ENCODE measurements around the gene PURB.
"Not testable (repeated sequence)": the region's sequence is repeated elsewhere in the genome, so short reads cannot be mapped to it uniquely, and the experiment has no call there.

The PURB gene

DNA sequence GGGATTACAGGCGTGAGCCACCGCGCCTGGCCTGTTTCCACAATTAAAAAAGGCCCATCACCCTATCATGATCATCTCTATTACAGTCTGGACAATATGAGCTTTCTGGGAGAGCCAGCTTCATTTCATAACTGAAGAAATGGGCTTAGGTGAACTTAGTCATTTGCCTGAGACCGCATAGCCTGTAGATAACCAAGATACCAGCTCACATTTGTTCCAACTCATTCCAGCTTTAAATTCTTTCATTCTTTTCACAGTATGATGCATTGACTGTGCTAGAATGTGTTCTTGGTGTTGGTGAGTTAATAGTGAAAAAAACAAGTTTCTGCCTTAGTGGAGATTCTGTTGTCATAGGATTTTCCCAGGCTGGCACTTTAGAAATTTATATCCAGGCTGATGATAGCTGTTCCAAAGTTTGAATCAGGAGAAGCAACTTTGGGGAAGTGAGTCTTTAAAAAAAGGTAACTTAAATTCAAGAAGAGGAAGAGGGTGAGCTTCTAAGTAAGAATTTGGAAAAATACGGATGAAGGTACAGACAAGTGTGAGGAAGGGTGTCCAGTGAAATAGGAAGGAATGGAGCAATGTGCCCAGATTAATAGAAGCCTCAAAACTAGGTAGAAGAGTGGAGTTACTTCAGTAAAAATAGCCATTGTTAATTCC, 35.3 kb downstream of the PURB start:
- DNase-seq = no peak

DNA sequence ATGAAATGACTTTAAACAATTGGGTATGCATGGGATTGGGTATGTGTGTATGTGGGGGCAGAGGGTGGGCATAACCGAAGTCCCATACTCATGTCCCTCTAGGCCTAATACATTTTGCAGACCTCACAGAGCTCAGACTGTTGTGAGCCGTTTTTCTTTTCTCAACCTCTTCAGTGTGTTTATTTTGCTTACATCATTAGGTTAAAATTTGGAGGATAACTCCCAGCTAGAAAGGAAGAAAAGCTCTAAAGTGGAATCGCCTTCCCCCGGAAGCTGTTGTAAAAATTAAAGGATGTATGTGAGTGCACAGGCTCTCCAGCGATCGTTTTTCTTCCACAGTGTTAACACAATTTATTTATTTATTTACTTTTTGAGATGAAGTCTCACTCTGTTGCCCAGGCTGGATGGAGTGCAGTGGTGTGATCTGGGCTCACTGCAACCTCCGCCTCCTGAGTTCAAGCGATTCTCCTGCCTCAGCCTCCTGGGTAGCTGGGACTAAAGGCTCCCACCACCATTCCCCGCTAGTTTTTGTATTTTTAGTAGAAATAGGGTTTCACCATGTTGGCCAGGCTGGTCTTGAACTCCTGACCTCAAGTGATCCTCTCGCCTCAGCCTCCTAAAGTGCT, 36.0 kb downstream of the PURB start:
- no peak for DNase-seq

DNA sequence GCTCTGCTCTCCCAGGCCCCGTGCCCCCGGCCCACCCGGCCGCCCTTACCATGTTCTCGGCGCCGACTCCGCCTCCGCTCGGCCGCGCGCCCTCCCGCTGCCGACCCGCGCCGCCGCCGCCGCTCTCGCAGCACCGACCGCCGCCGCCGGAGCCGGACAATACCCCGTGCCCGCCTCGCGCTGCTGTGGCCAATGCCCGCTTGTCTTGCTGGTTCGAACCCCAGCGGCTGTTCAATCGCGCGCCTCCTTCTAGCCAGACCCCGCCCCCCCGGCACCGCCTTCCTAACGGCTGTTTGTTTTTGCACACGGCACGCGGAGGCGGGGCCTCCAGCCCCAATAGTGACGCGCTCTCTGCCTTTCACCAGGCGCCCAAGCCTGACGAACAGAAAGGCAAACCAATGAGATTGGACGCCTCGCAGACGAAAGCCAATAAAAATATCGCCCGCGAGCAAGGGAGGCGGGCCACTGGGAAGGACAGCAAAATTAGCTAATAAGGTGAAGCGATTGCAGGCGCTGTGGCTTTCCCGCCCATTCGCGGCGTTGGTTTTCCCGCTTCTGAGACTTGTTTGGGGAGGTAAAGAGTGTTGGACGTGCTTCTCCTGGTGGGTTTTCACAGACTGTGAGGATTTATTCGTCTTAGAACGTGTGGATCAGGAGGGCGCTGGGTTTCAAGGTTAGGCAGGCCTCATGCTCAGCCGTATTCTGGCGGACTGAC, 37.3 kb downstream of the PURB start, which contains the start of gene H2AZ2:
H2AZ2 (minus strand) TSS at position 168 of the 715 bp plus-strand sequence; CDS start at position 52, 116 bp downstream.
- peak; percentile 99 for DNase-seq

DNA sequence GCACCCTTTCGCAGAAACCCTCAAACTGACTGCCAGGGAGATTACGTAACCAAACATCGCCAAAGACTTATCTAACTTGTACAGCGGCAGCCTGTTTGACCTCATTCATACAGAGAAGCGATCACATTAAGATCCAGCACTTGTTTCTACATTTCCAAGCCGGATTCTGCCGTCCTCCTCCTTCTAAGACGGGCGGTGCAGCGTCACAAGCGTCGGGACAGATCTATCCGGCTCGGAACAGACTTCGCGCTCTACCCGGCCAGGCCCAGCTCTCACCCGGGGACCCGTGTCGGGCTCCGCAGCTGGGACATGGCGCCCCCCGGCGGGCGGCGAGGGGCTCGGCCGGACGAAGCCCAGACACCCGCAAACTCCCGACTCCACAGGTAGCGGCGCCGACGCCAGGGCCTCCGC, 37.8 kb downstream of the PURB start:
- DNase-seq = peak; percentile 91

DNA sequence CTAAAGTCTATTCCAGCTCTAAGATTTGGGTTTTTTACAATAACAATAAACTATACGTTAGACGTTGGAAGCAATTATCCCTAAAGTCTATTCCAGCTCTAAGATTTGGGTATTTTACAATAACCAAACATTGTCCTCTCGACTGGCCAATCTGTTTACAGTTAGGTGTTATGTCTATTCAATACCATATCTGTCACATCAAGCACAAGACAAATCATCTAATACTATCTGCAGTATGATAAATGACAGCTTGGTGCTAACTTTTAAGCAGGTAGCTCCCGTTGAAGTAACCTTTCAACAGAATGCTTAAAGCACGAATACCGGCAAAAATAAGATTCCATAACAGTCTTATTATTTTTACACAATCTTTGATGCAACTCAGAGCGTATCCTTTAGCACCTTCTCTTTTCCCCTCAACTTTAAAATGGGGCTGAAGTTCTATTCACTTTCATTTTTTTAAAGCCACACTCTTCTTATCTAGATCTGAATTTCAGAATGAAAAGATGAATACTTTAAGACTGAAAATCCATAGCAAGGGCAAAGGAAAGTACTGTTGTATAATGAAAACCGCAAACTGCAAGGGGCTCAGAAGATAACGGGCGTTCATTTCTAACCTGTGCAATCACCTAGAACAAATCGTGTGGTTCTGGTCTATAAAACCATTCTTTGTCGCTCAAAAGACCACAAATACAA, 38.4 kb downstream of the PURB start:
- DNase-seq = no peak

DNA sequence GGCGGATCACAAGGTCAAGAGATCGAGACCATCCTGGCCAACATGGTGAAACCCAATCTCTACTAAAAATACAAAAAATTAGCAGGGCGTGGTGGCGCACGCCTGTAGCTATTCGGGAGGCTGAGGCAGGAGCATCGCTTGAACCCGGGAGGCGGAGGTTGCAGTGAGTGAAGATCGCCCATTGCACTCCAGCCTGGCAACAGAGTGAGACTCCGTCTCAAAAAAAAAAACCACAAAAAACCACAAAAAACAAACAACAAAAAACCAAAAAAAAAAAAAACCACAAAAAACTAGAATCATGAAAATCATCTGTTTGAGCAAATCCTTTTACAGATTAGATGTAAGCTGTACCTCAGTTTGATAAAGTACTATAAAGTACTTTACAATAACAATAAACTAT, 38.9 kb downstream of the PURB start:
- not testable (repeated sequence) for DNase-seq

DNA sequence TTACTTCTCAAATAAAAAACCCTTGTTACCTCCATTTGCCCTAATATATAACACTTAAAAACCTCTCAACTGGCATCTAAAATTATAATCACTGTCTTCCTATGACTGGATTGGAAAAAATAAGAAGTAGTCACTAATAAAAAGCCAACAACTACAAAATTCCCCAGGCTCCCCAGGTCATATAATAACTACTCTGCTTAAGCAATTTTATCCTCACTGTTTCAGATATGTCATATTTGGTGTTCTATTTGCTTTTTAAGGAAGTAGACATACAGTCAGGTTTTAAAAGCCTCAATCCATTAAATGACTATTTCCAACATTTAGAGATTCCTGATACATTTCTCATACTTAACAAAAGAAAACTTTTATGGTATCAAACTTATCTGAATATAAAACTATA, 39.9 kb downstream of the PURB start:
- DNase-seq = no peak

DNA sequence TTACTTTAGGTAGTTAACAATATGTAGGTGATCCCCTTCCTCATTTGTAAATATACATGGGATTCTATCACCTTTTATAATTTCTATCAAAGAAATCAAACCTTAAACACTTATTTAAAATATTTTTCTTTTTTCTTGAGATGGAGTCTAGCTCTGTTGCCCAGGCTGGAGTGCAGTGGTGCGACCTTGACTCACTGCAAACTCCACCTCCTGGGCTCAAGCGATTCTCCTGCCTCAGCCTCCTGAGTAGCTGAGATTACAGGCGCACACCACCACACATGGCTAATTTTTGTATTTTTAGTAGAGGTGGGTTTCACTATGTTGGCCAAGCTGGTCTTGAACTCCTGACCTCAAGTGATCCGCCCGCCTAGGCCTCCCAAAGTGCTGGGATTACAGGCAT, 41.9 kb downstream of the PURB start:
- not testable (repeated sequence) for DNase-seq

DNA sequence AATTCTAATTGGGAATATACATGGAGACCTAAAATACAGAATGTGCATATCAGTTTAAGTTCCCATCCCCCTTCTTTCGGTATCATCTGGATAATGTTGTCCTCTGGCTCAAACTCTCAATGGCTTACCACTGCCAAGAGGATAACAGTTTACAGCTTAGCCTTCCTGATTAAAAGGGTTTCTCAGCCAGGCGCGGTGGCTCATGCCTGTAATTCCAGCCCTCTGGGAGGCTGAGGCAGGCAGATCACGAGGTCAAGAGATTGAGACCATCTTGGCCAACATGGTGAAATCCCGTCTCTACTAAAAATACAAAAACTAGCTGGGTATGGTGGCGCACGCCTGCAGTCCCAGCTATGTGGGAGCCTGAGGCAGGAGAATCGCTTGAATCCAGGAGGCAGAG, 42.7 kb downstream of the PURB start:
- not testable (repeated sequence) for DNase-seq

DNA sequence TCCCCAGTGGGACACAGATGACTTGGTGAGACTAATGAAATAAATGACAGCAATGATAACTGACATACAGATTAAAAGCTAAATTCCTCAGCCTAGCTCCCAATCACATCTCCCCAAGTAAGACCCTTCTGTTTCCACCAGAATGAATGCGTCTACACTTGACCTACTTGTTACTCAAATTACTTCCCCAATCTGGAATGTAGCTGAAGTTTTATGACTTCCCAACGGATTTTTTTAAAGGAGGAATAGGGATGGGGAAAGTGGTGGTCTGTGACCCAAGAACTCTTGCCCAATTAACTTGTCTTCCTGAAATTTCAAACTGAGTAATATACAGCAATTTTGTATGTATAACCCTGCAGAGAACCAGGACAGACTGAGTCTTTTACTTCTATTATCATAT, 46.6 kb downstream of the PURB start:
- no peak for DNase-seq

DNA sequence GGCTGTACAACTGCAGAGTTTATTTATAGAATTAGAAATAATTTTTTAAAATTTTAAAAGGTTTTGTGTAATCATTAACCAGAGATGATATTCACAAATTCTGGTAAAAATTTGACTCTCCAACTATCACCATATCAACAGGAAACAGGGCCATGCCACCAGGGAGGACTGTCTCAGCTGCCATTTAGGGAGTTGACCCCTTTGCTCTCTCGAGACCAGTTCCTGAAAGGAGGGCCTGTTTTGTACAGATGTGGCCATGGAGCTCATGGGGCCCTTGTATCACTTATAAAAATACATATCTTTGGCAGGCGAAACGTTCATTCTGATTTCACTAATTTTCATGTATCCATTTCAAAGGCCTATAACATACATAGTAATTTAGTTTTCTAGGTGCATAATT, 57.8 kb downstream of the PURB start:
- no peak for DNase-seq
